GM21717 (cell line): ENCODE data around the gene EPB41L1.

Source experiments
- ATAC-seq: cut with Tn5 transposase; IDR thresholded peaks from one replicate; pipeline ENCODE4 v1.9.1; 2021; ENCODE audit warnings: mild to moderate bottlenecking, moderate library complexity; ENCODE audit not compliant: unreplicated experiment

The EPB41L1 gene

DNA sequence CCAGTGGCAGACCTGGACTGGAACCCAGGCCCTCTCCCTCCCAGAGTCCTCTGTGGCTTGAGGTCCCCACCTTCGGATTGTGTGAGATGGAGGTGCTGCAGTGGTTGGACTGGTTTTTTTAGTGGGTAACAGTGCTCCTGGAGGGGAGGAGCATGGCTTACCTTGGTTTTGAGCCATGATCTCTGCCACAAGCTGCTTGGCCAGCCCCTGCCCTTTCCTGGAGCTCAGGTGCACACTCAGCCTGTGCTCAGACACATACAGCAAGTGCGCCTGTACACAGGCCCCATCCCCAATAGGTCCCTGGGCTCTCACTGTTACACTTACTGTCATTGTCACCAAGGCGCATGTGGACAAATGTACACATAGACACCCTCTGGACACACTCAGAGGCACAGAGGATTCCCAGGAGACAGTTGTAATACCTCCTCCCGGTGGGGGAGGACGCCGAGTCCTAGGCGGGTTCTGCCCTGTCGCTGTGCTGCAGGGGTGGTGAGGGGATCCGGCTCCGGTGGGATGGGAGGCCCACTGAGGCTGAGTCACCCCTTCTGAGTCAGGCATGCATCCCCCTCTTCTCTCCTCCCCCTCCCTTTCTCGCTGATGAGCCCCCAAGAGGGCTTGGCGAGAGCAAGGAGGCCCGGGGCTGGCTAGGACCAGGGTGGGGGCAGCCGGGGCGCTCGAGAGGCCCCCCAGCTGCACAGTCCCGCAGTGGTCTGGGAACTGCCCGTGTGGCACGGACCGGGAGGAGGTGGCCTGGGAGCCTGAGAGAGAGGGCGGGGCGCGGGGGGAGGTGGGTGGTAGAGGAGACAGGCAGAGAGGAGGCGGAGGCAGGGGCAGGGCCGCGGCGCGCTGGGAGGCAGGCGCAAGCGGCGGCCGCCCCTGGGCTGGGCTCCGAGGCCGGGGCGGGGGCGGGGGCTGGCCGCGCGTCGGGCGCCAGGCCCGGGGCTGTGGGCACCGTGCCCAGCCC lies 522 bp upstream of the EPB41L1 start:
- no peak for ATAC-seq

DNA sequence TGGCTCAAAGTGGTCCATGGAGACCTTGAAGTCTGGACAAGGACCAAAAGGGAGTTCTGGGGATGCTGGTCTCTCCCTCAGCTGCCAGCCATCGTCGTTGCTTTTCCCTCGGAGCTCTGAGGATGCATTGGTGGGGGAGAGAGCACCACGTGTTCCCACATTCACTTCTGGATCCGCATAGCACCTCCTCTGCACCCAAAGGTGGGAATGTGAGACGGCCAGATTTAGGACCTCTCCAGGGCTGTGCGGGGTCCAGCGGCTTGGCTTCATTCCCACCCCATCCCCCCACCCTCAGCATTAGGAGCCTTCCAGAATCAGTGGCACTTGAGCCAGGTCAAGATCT lies 1.1 kb downstream of the EPB41L1 start:
- ATAC-seq: no peak

DNA sequence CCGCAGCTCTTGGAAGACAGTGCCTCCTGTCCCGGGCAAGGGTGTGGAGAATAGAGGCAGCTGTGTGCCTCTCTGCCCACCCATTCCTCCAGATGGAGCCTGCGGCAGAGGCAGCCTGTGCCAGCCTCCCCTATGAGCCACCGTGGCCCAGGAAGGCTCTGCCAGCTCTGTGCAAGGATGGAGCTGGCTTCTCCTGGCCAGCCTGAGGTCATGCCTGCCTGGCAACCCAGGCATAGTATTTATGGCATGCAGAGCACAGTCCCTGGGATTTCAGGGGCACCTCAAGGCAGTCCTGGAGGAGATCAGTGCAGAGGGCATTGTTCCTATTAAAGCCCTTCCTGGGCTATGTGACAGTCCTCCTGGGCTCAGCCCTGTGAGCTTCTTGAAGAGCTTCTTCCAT lies 1.5 kb downstream of the EPB41L1 start:
- no peak for ATAC-seq

DNA sequence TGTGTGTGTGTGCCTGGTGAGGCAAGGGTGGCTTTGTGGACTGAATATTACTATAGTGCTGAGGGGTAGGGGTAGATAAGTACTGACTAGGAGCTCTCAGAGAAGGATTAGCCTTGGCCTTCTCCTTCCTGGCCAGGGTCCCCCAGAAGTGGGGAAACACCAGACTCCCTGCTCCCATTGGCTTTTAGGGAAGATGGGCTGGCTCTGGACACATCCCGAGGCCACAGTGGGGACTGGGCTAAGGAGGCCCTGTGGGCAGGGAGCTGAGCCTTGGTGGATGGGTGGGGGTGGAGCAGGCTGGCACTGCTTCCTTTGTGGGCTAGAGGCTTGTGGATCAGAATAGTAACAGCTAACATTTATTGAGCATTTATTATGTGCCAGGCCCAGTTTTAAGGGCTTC lies 3.1 kb downstream of the EPB41L1 start:
- ATAC-seq: no peak

DNA sequence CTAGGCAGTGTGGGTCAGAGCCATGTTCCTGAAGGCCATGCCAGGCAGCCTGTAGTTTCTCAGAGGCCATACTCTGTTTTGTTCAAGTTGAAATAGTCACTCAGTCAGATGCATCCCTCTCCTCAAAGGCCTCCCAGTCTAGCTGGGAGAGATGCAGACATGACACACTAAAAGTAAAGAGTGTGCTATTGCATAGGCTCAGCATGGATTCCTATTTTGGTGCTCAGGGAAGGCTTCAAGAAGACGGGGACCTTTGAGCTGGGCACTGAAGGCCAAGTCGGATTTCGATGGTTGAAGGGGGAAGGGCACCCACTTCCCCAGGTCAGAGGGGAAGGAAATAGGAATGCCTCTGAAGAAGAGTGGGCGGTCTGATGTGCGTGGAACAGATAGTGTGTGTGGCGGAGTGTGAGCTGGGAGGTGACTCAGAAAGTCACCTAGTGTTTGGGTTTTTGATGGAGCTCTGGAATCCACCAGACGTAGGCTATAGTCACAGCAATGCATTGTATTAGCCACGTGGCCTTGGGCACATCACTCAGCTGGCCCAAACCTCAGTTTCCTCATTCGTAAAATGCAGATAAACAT lies 3.7 kb downstream of the EPB41L1 start:
- ATAC-seq: no peak

DNA sequence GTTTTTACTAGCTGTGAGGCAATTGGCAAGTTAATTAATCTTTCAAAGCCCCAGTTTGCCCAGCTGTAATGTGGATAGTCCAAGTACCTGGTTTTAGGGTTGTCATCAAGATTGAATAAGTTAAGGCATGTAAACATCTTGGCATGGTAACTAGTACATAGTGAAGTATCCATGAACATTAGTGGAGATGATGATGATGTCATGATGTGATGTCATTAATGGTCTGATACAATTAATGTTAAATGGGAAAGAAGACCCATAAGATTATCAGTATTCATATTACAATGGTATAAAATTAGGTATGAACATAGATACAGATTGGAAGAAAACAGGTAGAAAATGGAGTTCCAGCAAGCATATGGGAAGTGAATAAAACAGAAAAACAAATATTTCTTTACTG lies 5.3 kb downstream of the EPB41L1 start:
- ATAC-seq: no peak

DNA sequence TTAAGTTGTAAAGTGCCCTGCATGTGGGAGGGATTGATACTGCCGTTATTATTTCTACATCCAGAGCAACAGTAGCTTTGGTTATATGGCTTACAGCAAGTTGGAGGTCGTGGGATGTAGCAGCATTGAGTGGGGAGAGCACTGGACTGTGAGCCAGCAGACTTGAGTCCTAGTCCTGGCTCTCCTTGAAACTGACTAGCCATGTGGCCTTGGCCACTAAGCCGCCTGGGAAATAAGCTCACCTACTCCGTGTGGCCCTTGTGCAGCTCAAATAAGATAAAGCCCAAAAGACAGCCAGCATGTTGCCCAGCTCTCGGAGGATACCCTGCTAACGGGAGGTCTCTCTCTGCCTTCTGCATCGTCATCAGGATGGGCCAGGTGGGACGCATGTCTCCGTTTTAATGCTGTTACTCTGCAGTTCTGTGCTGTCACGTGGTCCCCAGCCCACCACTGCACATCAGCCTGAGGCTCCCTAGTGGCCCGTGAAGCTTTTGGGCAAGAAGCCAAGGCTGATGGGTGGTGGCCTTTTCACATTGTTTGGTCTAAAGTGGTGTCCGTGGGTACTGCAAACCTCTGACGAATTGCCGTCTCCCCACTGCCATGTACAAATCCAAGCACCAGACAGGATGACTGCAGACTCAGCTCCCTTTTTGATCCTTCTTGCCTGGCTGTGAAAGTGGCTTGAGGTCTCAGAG lies 7.9 kb downstream of the EPB41L1 start:
- ATAC-seq: no peak

DNA sequence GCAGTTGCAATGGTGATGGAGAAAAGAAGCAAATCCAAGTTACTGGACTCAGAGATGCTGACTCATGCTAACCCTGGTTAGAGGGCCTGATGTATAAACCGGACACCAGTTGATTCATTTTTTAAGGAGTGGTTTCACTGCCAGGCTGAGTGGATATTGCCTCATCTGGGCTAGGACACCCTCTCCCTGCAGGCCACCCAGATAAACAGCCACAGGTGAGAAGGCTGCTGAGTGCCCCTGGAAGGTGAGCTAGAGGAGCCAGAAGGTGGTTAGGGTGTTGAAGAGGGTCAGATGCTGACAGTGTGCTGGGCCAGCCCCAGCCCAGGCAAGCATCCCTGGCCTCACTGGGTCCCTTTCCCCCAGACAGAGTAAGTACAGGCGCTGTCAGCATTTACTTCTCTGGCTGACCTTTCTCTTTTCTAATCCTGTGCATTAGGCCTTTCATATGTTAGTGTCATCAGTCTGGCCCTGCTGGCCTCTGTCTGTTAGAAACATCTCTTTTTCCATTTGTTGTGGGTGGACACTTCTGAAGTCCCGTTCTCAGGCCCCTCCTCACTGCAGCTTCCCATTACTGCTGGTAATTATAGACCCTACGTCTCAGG lies 13.5 kb downstream of the EPB41L1 start:
- no peak for ATAC-seq

DNA sequence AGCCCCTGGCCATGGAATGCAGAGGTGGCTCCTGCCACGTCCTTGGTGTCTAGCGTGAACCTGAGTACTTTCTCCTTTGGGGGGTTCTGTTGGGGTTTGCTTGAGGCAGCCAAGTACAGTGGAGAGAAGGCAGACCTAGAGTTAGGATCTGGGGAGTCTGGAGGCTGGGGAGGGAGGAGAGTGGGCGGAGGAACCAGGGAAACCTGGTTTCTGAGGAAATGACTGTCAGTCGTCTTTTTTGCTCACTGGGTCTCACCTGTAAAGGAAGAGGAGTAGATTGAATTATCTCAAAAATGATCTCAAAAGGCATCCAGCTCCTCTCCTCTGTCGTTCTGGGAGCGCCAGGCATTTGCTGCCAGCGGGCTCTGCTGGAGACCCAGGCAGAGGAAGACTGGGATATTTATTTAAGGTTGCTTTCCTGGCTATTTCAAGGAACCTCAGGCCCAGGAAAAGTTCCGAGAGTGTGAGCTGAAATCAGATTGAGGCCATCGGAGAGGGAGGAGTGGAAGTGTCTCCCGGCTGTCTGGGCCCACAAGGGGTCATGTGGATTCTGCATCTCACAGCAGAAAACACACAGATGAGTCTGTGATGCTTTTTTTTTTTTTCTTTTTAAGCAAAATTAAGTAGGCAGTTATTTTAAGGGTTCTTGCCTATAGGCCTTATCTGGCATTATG lies 16.1 kb downstream of the EPB41L1 start:
- no peak for ATAC-seq

DNA sequence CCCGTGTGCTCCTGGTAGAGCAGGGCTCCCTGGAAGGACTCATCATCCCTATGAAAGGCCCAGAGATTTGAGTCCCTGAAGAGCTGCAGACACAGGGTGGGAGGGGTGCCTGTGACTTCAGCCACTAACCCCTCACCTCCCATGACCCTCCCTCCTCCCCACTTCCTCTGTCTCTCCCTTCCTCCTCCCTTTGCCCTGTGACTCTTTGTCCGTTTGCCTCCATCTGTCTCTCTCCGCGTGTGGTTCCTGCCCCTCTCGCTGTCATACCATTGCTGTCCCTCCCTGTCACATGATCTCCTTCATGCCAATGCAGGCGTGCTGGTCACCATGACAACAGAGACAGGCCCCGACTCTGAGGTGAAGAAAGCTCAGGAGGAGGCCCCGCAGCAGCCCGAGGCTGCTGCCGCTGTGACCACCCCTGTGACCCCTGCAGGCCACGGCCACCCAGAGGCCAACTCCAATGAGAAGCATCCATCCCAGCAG lies 19.0 kb downstream of the EPB41L1 start:
- ATAC-seq: no peak

DNA sequence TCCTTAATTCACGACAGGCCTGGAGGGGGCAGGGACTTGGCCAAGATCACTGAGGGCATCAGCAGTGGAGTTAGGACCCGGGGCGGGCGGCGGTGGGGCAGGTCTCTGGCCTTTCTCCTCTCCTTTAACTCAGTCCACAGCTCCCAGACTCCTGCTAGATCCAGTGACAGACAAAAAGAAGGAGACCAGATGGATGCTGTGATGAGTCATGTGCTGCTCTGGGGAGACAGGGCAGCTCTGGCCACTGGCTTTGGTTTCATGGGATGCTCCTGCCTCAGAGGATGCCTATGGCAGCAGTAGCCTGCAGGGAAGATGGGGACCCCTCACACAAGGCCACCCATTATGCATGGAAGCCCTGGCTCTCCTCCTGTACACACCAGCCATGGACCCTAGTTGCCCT lies 20.5 kb downstream of the EPB41L1 start:
- no peak for ATAC-seq

DNA sequence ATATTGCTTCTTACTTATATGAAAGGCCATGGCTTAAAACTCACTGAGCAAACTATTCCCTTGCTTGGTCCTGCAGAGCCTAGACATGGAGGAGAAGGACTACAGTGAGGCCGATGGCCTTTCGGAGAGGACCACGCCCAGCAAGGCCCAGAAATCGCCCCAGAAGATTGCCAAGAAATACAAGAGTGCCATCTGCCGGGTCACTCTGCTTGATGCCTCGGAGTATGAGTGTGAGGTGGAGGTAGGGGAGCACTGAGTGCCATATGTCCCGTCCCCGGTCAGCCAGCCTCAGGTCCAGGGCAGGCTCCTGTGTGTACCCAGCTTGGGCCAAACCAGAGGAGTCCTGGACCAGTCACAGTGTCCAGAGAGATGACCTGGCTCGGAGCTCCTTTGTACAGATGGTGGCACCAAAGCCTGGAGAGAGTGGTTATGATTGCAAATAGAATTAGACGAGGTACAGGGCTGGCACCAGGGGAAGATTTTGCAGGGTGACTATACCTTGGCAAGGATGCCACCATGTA lies 21.0 kb downstream of the EPB41L1 start:
- ATAC-seq: no peak

DNA sequence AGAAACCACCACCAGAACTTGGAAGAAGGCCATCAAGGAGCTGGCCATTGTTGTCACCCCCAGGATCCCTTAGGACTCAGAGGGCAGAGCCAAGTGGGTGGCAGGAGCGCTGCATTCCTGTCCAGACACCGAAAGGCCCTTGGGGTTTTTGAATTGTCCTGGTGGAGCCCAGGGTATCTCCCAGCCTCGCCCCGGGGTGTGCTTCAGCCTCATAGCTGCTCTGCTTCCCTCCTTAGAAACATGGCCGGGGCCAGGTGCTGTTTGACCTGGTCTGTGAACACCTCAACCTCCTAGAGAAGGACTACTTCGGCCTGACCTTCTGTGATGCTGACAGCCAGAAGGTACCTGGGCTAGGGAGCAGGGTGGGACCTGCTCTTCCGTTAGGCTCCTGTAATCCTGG lies 23.2 kb downstream of the EPB41L1 start:
- no peak for ATAC-seq

DNA sequence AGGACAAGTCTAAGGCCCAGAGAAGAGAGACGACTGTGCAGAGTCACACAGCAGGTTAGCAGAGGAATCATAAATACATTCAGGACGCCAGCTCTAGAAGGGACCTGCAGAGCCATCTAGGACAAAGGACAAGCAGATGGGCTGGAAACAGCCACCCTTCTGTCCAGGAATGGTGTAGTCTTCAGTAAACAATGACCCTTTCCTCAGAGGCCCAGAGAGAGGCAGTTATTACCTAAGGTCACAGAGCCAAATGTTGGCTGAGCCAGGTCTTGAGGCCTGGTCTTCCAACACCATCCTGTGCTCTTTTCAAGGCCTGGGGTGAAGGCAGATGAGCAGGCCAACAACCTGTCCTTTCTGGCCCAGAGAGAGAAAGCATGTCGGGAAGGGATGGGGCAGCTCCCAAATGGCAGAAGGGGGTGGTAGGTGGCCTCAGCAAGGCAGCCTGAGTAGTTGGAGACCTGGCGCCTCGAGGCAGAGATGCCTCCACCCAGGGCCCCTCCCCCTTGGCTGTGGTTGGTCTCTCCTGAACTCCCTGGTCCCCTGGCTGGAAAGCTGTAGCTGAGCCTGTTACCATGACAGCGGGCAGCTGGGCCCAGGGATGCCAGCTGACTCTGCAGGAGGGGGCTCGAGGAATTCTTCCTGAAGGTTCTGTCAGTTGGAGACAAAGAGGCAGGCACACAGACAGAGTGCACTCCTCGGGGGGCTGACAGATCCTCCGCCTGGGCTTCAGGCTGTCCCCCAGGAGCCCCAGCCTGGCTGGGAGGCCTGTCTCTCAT lies 24.8 kb downstream of the EPB41L1 start:
- ATAC-seq: no peak

DNA sequence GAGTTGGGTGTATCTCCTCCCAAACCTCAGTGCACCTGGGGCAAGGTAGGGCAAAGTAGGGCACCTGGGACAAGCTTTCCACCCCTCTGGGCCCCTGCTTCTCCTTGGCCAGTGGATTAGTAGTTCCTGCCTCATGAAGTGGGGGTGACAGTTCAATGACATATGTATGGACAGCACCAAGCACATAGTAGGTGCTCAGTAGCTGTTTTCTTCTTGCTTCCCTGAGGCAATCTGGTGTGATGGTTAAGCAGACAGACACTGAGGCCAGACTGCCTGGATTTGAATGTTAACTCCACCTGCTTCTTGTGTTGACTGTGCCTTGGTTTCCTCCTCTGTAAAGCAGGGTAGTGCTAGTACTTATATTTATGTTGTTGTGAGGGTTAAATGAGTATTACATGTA lies 25.8 kb downstream of the EPB41L1 start:
- no peak for ATAC-seq

DNA sequence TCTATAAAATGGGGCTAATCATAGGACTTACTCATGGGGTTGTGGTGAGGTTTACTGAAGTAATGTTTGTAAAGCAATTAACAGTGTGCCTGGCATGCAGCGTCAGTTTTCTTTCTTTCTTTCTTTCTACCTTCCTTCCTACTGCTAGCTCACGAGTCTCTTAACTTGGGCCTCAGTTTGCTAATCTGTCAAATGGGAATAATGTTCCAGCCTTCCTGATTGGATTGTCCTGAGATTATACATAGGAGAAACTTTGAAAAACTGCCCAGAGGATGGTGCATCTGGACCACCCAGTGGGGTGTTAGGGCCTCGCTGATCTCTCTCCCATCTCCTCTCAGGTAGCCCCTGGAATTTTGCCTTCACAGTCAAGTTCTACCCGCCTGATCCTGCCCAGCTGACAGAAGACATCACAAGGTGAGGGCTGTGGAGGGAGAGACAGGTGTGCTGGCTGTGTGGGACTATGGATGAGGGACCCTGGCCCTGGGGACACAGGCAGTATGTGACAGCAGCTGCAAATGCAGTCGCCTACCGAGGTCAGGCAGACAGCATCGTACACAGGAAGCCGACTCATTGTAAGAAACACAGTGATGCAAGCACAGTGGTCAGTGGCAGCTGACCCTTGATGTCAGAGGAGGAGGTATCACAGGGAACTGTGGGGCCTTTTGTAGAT lies 27.5 kb downstream of the EPB41L1 start:
- ATAC-seq: no peak

DNA sequence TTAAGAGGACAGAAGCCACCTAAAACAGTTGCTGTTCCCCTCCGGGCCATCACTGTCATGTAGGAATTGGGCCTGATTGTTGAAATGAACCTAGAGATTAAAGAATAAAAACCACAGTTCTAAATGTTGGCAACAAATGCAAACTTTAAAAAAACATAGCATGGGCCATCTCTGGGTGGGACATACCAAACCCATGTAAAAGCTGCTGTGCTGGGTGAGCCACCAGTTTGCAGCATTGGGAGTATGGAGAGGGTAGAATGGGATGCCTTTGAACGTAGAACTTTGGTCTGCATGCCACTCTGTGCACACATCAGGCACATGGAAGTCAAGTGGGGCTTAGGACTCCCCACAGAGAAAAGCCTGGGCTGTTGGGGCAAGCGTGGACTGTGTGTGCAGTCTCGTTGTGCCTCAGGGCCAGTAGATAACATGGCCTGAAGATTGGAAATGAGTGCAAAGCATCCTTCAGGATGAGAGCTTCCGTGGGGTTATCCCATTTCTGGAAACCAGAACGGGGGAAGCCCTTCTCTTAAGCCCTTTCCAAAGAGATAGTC lies 28.1 kb downstream of the EPB41L1 start:
- no peak for ATAC-seq

DNA sequence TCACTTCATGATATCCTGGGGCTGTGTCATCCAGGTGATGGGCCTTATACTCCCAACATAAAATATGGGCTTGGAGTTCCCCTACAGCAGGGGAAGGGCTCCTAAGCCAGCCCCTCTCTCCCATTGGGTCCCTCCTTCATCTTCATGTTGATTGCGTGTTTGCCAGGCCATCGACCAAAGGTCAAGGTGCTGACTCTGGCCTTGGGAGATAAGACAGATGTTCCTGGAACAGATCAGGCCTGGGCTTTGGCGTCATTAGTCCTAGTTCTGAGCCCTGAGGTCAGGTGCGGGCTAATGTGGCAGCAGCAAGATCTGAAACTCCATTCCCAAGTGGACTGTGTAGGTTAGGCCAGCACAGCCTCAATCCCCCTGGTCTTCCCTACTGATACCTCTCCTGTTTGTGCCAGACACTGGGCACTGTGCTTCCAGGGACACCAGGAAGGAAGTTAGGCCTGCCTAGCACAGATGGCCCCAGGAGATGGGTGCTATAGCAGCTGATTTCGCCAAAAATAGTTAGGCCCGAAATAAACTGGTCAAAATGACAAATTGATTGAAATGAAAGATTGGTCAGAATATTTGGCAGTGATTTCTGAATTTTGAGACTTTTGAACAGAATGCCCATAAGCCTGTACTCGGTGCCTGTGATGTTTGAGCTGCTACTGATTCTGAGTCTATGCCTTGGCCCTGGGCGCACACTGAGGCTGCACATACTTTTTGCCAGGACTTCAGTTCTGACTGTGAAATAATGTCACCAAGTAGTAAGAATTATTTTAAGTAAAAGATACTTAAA lies 28.8 kb downstream of the EPB41L1 start:
- ATAC-seq: no peak
